Left lung (tissue), 10 donors: ENCODE measurements around the gene RPTOR. TPM values are rescaled to one million over a fixed set of nuclear protein-coding genes. Genes with fewer than 3 reads are reported as not detected.

Source experiments
- ATAC-seq: fragments of 200-7000 bp; cut with Tn5 transposase; one replicate; pipeline ENCODE4 v1.9.1; 2020; ENCODE audit warnings: moderate library complexity
- DNase-seq, 4 donors: peaks; one replicate each; pipeline ENCODE4 v3.0.0-alpha.2; 2013 to 2020
- H3K27ac ChIP-seq, 2 donors: fragments of 200-600 bp; sonication (generic) in 1 of 2; one replicate each; pipeline versions ENCODE4 v1.5.0 to v1.8.0; 2020 to 2021
- H3K27me3 ChIP-seq, 2 donors: fragments of 200-600 bp; sonication (generic) in 1 of 2; one replicate each; pipeline versions ENCODE4 v1.5.0 to v1.8.0; 2020 to 2021
- H3K36me3 ChIP-seq, 2 donors: fragments of 200-600 bp; sonication (generic) in 1 of 2; one replicate each; pipeline versions ENCODE4 v1.5.0 to v1.8.0; 2020 to 2021
- H3K4me1 ChIP-seq, 2 donors: fragments of 200-600 bp; one replicate each; pipeline ENCODE4 v1.8.0; 2021
- H3K4me3 ChIP-seq, 2 donors: fragments of 200-600 bp; sonication (generic) in 1 of 2; one replicate each; pipeline versions ENCODE4 v1.5.0 to v1.8.0; 2020 to 2021; ENCODE audit warnings: mild to moderate bottlenecking in 1 of 2
- H3K9me3 ChIP-seq, 2 donors: fragments of 200-600 bp; sonication (generic) in 1 of 2; one replicate each; pipeline versions ENCODE4 v1.5.0 to v1.8.0; 2020 to 2021
- CTCF ChIP-seq, 2 donors: fragments of 200-600 bp; sonication (generic) in 1 of 2; IDR thresholded peaks; one replicate each; pipeline versions ENCODE4 v1.5.0 to v1.8.0; 2021; ENCODE audit warnings: antibody characterized with exemption in 2 of 2
- intact Hi-C, 2 donors: fragments of 100-400 bp; cut with DNase I; formaldehyde crosslinking; loops; one replicate each; pipeline versions ENCODE4 v1.11.2 to v1.14.2; 2022
- polyA plus RNA-seq, 6 donors: library from polyadenylated mRNA; unstranded; fragments of 120-200 nt; gene quantifications; one replicate each; pipeline ENCODE4 v1.2.1, GENCODE V29; 2013; ENCODE audit not compliant: insufficient read length in 6 of 6
- total RNA-seq, 2 donors: library from RNA; stranded (reverse); fragmentation: NEBNext Ultra II Directional; extraction: Animal tissue kit (Norgen Biotek cat#: 25700); gene quantifications; one replicate each; pipeline ENCODE4 v1.2.1, GENCODE V29; 2021
- donor health status: DM: no; HTN: yes; CAD: no.
- donor health status: DM: no; HTN: no; CAD: no.

Gene RPTOR
- total and polyA plus RNA-seq, 8 donors = 14.2 to 39.2 (median 20.7) TPM

- no peak for DNase-seq
Observed at GRCh38 chr17:80701730-80702129, 157.1 kb downstream of the RPTOR start.

GRCh38 chr17:80702315-80703141 lies 157.9 kb downstream of the RPTOR start:
- ATAC-seq (no peak), DNase-seq (no peak)
- Histone ChIP-seq H3K27me3 (no peaks in the 10 kb centered on the region), H3K4me3 (no peak overlapping the region), H3K27ac (no peak overlapping the region), H3K9me3 (no peaks in the 10 kb centered on the region), H3K36me3 (no peaks in the 10 kb centered on the region), H3K4me1 (peaks cover 0 to 6% of the 10 kb centered on the region in 2 donors)
- intact Hi-C loops = no loop called here
- TF ChIP-seq CTCF (IDR thresholded peaks at IDR 0.05) = no peak

More at GRCh38 chr17:80701730-80702129, 157.1 kb downstream of the RPTOR start:
- H3K36me3 ChIP-seq = no peaks in the 10 kb centered on the region
- no peaks in the 10 kb centered on the region for H3K9me3 ChIP-seq
- peaks cover 0 to 5% of the 10 kb centered on the region in 2 donors for H3K4me1 ChIP-seq
- no peak overlapping the region for H3K27ac ChIP-seq
- ATAC-seq = no peak
- H3K4me3 ChIP-seq = no peak overlapping the region
- intact Hi-C loops = no loop called here
- TF ChIP-seq CTCF (IDR thresholded peaks at IDR 0.05) = no peak
- no peaks in the 10 kb centered on the region for H3K27me3 ChIP-seq

GRCh38 chr17:80703142-80703478 lies 158.5 kb downstream of the RPTOR start:
- H3K27me3 ChIP-seq = no peaks in the 10 kb centered on the region
- TF ChIP-seq CTCF (IDR thresholded peaks at IDR 0.05) = no peak
- peaks cover 0 to 3% of the 10 kb centered on the region in 2 donors for H3K36me3 ChIP-seq
- H3K4me3 ChIP-seq = no peak overlapping the region
- ATAC-seq (no peak), DNase-seq (no peak)
- H3K27ac ChIP-seq = no peak overlapping the region
- no peaks in the 10 kb centered on the region for H3K9me3 ChIP-seq
- intact Hi-C loops = no loop called here
- H3K4me1 ChIP-seq = peaks cover 0 to 10% of the 10 kb centered on the region in 2 donors

- intact Hi-C loops = no loop called here
- H3K4me3 ChIP-seq = no peak overlapping the region
- no peaks in the 10 kb centered on the region for H3K9me3 ChIP-seq
- no peaks in the 10 kb centered on the region for H3K27me3 ChIP-seq
- H3K27ac ChIP-seq = no peak overlapping the region
- peaks cover 0 to 14% of the 10 kb centered on the region in 2 donors for H3K36me3 ChIP-seq
- peaks cover 0 to 12% of the 10 kb centered on the region in 2 donors for H3K4me1 ChIP-seq
- no peak for ATAC-seq
- DNase-seq = no peak
- TF ChIP-seq CTCF (IDR thresholded peaks at IDR 0.05) = no peak
Observed at GRCh38 chr17:80704381-80704819, 159.8 kb downstream of the RPTOR start.

GRCh38 chr17:80704894-80705293 lies 160.3 kb downstream of the RPTOR start:
- Histone ChIP-seq H3K4me1 (peaks cover 0 to 12% of the 10 kb centered on the region in 2 donors), H3K4me3 (no peak overlapping the region), H3K27ac (no peak overlapping the region), H3K36me3 (peaks cover 0 to 17% of the 10 kb centered on the region in 2 donors), H3K9me3 (no peaks in the 10 kb centered on the region), H3K27me3 (no peaks in the 10 kb centered on the region)
- intact Hi-C loops = no loop called here
- no peak for ATAC-seq
- peak in 1 of 4 donors; percentile 68 for DNase-seq
- no peak for TF ChIP-seq CTCF (IDR thresholded peaks at IDR 0.05)
